Thyroid gland (tissue), 4 donors: ENCODE data around the gene ARF5. TPM values are rescaled to one million over a fixed set of nuclear protein-coding genes. Genes with fewer than 3 reads are reported as not detected.

Experiments used
- DNase-seq, 2 donors: peaks; one replicate each; pipeline ENCODE4 v3.0.0-alpha.2; 2019
- H3K27ac ChIP-seq, 3 donors: fragments of 200-600 bp; sonication (generic); 1 replicate in 2 of 3; 2 replicates in 1 of 3; pipeline ENCODE4 v1.5.1; 2016 to 2019; ENCODE audit warnings: mild to moderate bottlenecking in 1 of 3, moderate library complexity in 1 of 3
- H3K27me3 ChIP-seq: fragments of 200-600 bp; sonication (generic); one replicate; pipeline ENCODE4 v1.5.1; 2019
- H3K36me3 ChIP-seq, 2 donors: fragments of 200-600 bp; sonication (generic); one replicate each; pipeline ENCODE4 v1.5.1; 2016 to 2019
- H3K4me1 ChIP-seq, 2 donors: fragments of 200-600 bp; sonication (generic); one replicate each; pipeline ENCODE4 v1.5.1; 2017 to 2019
- H3K4me3 ChIP-seq, 3 donors: fragments of 200-600 bp; sonication (generic); replicated peaks in 1 of 3; 1 replicate in 2 of 3; 2 replicates in 1 of 3; pipeline ENCODE4 v1.5.1; 2016; ENCODE audit warnings: mild to moderate bottlenecking in 1 of 3
- H3K9me3 ChIP-seq: fragments of 200-600 bp; sonication (generic); one replicate; pipeline ENCODE4 v1.5.1; 2017
- POLR2A ChIP-seq, 2 donors: fragments of 450-650 bp; IDR thresholded peaks; one replicate each; pipeline ENCODE4 v1.6.1; 2017; ENCODE audit warnings: antibody characterized with exemption in 2 of 2, mild to moderate bottlenecking in 2 of 2, moderate library complexity in 1 of 2
- WGBS, 2 donors: methylation state at CpG; one replicate each; pipeline ENCODE4 v1.1.5; 2017; 5-methylcytosine and 5-hydroxymethylcytosine counted together
- intact Hi-C: fragments of 100-400 bp; cut with DNase I; formaldehyde crosslinking; loops from one replicate; pipeline ENCODE4 v1.15.1; 2023
- total RNA-seq, 4 donors: library from RNA; depleted of rRNA; stranded (reverse); fragments of >200 nt; gene quantifications; one replicate each; pipeline ENCODE4 v1.2.3, GENCODE V29; 2016
- TF ChIP-seq, protein P1 (sequence below), 6 experiments: fragments of 200-600 bp in 3 of 6; fragments of 450-650 bp in 3 of 6; sonication (generic) in 3 of 6; IDR thresholded peaks; one replicate each; pipeline ENCODE4 v1.5.1; 2016 to 2019; ENCODE audit warnings: antibody characterized with exemption in 6 of 6, mild to moderate bottlenecking in 2 of 6, inconsistent platforms in 1 of 6, moderate library complexity in 1 of 6

ARF5 gene
- total RNA-seq, 4 donors from 2014 or later: 156 to 246 (median 178) TPM

DNA sequence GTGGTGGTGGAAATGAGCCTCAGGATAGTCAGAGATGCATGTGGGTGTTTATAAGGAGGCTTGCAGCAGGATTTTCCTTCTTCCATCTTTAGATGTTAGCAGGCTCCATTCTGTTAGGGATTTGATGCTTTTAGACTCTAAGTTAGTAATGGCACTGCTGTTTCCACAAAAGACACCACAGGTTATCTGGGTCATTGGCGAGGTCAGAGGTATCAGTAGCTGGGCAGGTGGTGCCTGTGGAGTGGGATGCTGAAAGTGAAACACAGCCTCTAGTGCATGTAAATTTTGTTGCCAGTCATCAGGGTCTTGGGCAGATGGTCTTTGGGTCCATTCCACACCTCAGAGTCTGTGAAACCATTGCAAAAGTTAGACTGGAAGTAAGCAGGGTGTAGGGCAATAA is 30.6 kb downstream of the ARF5 start:
- Histone ChIP-seq H3K36me3 (no peaks in the 10 kb centered on the region), H3K4me1 (no peaks in the 10 kb centered on the region), H3K27me3 (no peaks in the 10 kb centered on the region), H3K9me3 (no peaks in the 10 kb centered on the region), H3K4me3 (no peak overlapping the region), H3K27ac (no peak overlapping the region)
- TF ChIP-seq, protein P1, sequence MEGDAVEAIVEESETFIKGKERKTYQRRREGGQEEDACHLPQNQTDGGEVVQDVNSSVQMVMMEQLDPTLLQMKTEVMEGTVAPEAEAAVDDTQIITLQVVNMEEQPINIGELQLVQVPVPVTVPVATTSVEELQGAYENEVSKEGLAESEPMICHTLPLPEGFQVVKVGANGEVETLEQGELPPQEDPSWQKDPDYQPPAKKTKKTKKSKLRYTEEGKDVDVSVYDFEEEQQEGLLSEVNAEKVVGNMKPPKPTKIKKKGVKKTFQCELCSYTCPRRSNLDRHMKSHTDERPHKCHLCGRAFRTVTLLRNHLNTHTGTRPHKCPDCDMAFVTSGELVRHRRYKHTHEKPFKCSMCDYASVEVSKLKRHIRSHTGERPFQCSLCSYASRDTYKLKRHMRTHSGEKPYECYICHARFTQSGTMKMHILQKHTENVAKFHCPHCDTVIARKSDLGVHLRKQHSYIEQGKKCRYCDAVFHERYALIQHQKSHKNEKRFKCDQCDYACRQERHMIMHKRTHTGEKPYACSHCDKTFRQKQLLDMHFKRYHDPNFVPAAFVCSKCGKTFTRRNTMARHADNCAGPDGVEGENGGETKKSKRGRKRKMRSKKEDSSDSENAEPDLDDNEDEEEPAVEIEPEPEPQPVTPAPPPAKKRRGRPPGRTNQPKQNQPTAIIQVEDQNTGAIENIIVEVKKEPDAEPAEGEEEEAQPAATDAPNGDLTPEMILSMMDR (IDR thresholded peaks at IDR 0.05): no peak
- no peak for TF ChIP-seq POLR2A (IDR thresholded peaks at IDR 0.05)
- intact Hi-C loops: no loop called here
- no peak for DNase-seq
- 75% methylated on average over 1 of the region's 1 CpG for WGBS, 2 donors

DNA sequence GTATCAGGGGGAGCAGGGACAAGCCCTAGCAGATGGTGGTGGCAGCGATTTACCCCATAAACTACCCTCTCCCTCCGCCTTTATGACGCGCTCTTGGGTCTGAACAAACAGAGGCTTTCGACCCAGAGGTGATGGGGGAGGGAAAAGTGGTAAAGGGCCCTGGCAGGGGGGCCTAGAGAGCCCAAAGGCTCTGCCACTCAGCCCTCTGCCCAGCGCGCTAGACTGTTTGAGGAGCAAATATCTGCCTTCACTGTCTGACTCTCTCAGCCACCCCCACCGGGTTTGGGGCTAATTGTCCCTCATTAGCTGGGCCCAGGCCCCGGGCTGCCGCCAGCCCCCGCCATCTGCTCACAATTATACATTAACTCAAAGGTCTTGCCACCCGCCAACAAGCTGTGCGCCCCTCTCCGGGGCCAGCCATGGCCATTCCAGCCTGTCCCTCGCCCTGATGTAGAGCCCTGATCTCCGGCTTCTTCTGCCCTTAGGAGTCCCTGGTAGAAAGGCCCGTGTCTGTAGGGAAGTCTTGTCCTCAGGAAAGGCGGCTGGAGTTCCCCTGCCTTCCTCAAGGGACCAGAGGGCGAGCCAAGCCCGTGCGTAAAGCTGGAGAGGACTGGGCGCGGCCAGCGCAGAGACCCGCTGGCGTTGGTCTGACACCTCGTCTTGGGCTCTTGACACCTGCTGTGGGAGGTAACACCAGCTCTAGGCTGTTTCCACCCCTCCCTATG is 31.6 kb downstream of the ARF5 start:
- no peak for DNase-seq
- TF ChIP-seq, protein P1 (IDR thresholded peaks at IDR 0.05): no peak
- TF ChIP-seq POLR2A (IDR thresholded peaks at IDR 0.05): no peak
- Histone ChIP-seq H3K4me3 (no peak overlapping the region), H3K4me1 (no peaks in the 10 kb centered on the region), H3K36me3 (no peaks in the 10 kb centered on the region), H3K27me3 (no peaks in the 10 kb centered on the region), H3K27ac (no peak overlapping the region), H3K9me3 (no peaks in the 10 kb centered on the region)
- intact Hi-C loops: no loop called here
- WGBS, 2 donors: 6 to 9% methylated on average over 21 to 27 of the region's 27 CpGs

DNA sequence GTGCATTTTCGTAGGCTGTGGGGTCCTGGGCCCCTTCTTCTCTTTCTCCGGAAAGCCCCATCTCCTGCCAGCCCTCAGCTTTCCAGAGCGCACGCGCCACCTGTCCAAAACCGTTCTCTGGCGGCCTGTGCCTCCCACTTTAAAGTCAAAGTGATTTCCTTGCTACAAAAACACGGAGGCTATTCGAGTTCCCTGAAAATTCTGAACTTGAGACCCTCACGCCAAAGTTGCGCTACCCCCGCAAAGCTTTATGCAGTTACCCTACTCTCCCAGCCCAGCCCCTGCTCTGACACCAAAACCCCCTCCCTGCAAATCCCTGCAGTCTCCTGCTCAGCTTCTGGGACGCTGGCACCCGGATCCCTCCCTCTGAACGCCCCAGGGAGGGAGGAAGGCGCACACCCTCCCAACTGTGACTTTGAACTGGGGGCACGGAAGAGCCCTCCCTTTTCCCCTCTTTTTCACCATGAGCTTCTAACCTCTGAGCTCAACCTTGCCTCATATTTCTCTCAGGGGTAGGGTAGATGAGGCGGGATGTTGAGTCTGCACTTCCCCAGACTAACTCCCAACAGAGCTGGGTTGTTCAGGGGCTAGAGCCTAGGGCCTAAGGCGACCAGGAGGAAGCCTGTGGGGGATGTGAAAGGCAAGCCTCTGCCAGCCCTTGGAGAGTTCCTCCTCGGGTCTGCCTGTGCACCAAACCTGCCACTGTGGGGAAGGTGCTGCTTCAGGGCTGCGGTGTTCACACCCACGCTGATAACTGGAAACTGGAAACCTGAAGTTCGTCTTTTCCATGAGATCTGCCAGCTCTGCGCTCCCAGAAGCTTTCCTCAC is 32.4 kb downstream of the ARF5 start:
- H3K4me3 ChIP-seq: no peak overlapping the region
- DNase-seq: no peak
- H3K9me3 ChIP-seq: no peaks in the 10 kb centered on the region
- no peaks in the 10 kb centered on the region for H3K27me3 ChIP-seq
- no peaks in the 10 kb centered on the region for H3K36me3 ChIP-seq
- intact Hi-C loops: no loop called here
- H3K27ac ChIP-seq: no peak overlapping the region
- TF ChIP-seq, protein P1 (IDR thresholded peaks at IDR 0.05): no peak
- TF ChIP-seq POLR2A (IDR thresholded peaks at IDR 0.05): no peak
- no peaks in the 10 kb centered on the region for H3K4me1 ChIP-seq
- 2 to 3% methylated on average over 22 to 24 of the region's 24 CpGs for WGBS, 2 donors

DNA sequence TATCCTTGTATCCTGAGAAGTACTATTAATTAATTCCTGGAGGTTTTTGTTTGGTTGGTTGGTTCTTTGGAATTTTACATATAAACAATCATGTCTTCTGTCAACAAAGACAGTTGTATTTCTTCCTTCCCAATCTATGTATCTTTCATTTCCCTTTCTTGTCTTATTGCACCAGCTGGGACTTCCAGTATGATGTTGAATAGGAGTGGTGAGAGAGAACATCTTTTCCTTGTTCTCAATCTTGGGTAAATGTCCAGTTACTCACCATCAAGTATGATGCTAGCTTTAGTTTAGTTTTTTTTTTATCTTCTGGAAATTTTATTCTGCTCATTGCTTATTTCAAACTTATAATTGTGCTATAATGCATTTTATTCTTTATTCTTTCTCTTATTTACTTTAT is 37.1 kb downstream of the ARF5 start:
- Histone ChIP-seq H3K4me3 (no peak overlapping the region), H3K27ac (no peak overlapping the region), H3K36me3 (no peaks in the 10 kb centered on the region), H3K4me1 (no peaks in the 10 kb centered on the region), H3K9me3 (no peaks in the 10 kb centered on the region), H3K27me3 (no peaks in the 10 kb centered on the region)
- intact Hi-C loops: no loop called here
- TF ChIP-seq POLR2A (IDR thresholded peaks at IDR 0.05): no peak
- TF ChIP-seq, protein P1 (IDR thresholded peaks at IDR 0.05): no peak
- no peak for DNase-seq

DNA sequence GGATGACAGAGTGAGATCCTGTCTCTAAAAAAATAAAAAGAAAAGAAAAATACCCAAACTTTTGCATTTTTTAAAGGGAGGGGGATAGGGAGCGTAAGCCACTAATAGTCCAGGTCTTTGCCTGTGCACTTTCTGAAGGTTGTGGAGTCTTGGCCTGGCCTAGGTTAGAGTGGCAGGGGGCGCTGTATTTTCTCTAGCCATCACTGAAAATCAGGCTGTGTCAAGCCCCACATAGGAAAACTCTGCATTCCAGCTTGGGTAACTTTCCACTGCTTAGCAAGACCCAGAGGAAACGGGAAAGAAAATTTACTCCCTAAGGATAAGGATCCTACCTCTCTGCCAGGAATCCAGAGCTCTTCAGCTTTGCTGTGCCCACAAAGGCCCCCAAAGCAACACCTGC is 40.2 kb downstream of the ARF5 start:
- H3K9me3 ChIP-seq: no peaks in the 10 kb centered on the region
- WGBS, 2 donors: 62 to 68% methylated on average over 3 of the region's 3 CpGs
- no peak overlapping the region for H3K27ac ChIP-seq
- TF ChIP-seq, protein P1 (IDR thresholded peaks at IDR 0.05): no peak
- TF ChIP-seq POLR2A (IDR thresholded peaks at IDR 0.05): no peak
- intact Hi-C loops: no loop called here
- no peaks in the 10 kb centered on the region for H3K4me1 ChIP-seq
- H3K27me3 ChIP-seq: no peaks in the 10 kb centered on the region
- H3K36me3 ChIP-seq: no peaks in the 10 kb centered on the region
- no peak overlapping the region for H3K4me3 ChIP-seq
- DNase-seq: no peak
